GM23338 (cell line): ENCODE measurements around the gene NUDT4. TPM values are rescaled to one million over a fixed set of nuclear protein-coding genes. Genes with fewer than 3 reads are reported as not detected.

ENCODE experiments used
- ATAC-seq: fragments of 200-7000 bp; cut with Tn5 transposase; 3 replicates; pipeline ENCODE4 v1.9.1; 2020
- DNase-seq: peaks from one replicate; pipeline ENCODE4 v3.0.0-alpha.2; 2015; ENCODE audit warnings: low spot score
- H2AFZ ChIP-seq: fragments of 200-600 bp; sonication (generic); 2 replicates; pipeline ENCODE4 v1.8.0; 2016; ENCODE audit warnings: antibody characterized with exemption, mild to moderate bottlenecking, moderate library complexity
- H3F3A ChIP-seq: fragments of 200-600 bp; sonication (generic); replicated peaks from 2 replicates; pipeline ENCODE4 v1.8.0; 2017; ENCODE audit warnings: antibody characterized with exemption, mixed run types, low read depth
- H3K27ac ChIP-seq: fragments of 200-600 bp; sonication (generic); 2 replicates; pipeline ENCODE4 v1.6.1; 2016; ENCODE audit warnings: low read depth
- H3K27me3 ChIP-seq: fragments of 200-600 bp; sonication (generic); 2 replicates; pipeline ENCODE4 v1.8.0; 2016; ENCODE audit warnings: mild to moderate bottlenecking, mixed run types, moderate library complexity; ENCODE audit not compliant: insufficient read depth
- H3K36me3 ChIP-seq: fragments of 200-600 bp; sonication (generic); 2 replicates; pipeline ENCODE4 v1.8.0; 2016; ENCODE audit warnings: mild to moderate bottlenecking; ENCODE audit not compliant: insufficient read depth
- H3K4me1 ChIP-seq: fragments of 200-600 bp; sonication (generic); 2 replicates; pipeline ENCODE4 v1.8.0; 2016; ENCODE audit warnings: mild to moderate bottlenecking, moderate library complexity; ENCODE audit not compliant: insufficient read depth
- H3K4me2 ChIP-seq: fragments of 200-600 bp; sonication (generic); 2 replicates; pipeline ENCODE4 v1.7.1; 2017; ENCODE audit warnings: mixed run types
- H3K4me3 ChIP-seq: fragments of 200-600 bp; sonication (generic); 2 replicates; pipeline ENCODE4 v1.6.1; 2016; ENCODE audit warnings: mixed run types
- H3K79me2 ChIP-seq: fragments of 200-600 bp; sonication (generic); replicated peaks from 2 replicates; pipeline ENCODE4 v1.8.0; 2017; ENCODE audit warnings: mild to moderate bottlenecking; ENCODE audit not compliant: insufficient read depth
- H3K9me2 ChIP-seq: fragments of 200-600 bp; sonication (generic); 2 replicates; pipeline ENCODE4 v1.8.0; 2017; ENCODE audit not compliant: insufficient read depth
- H4K20me1 ChIP-seq: fragments of 200-600 bp; sonication (generic); replicated peaks from 2 replicates; pipeline ENCODE4 v1.8.0; 2017; ENCODE audit warnings: mild to moderate bottlenecking; ENCODE audit not compliant: insufficient read depth
- H3K27ac Mint-ChIP-seq: 2 replicates; pipeline ENCODE4 v1.8.0; 2020; ENCODE audit warnings: inconsistent platforms, mild to moderate bottlenecking, moderate library complexity, mixed read lengths
- H3K27me3 Mint-ChIP-seq: 3 replicates; pipeline ENCODE4 v1.8.0; 2022; ENCODE audit warnings: low read depth, mild to moderate bottlenecking, moderate library complexity, mixed read lengths, inconsistent platforms; ENCODE audit not compliant: insufficient read depth, poor library complexity
- H3K36me3 Mint-ChIP-seq: 3 replicates; pipeline ENCODE4 v1.8.0; 2021; ENCODE audit warnings: low read depth, mild to moderate bottlenecking, inconsistent platforms, moderate library complexity, mixed read lengths
- H3K4me1 Mint-ChIP-seq: 3 replicates; pipeline ENCODE4 v1.8.0; 2020; ENCODE audit warnings: mild to moderate bottlenecking, inconsistent platforms, mixed read lengths
- H3K4me3 Mint-ChIP-seq: 3 replicates; pipeline ENCODE4 v1.8.0; 2021; ENCODE audit warnings: moderate library complexity, mild to moderate bottlenecking, inconsistent platforms, mixed read lengths
- H3K9me3 Mint-ChIP-seq: 3 replicates; pipeline ENCODE4 v1.8.0; 2020; ENCODE audit warnings: moderate library complexity, mild to moderate bottlenecking, inconsistent platforms, mixed read lengths
- CREB1 ChIP-seq: fragments of 250-450 bp; sonication (Bioruptor Pico); IDR thresholded peaks from 2 replicates; pipeline ENCODE4 v1.5.0; 2020; ENCODE audit warnings: low read depth, mild to moderate bottlenecking, moderate library complexity
- EZH2 ChIP-seq: fragments of 200-600 bp; sonication (generic); IDR thresholded peaks from one replicate; pipeline ENCODE4 v1.8.0; 2017; ENCODE audit warnings: antibody characterized with exemption, mild to moderate bottlenecking, low read depth; ENCODE audit not compliant: unreplicated experiment
- EZH2phosphoT487 ChIP-seq: fragments of 200-600 bp; sonication (generic); IDR thresholded peaks from one replicate; pipeline ENCODE4 v1.8.1; 2018; ENCODE audit warnings: antibody characterized with exemption; ENCODE audit not compliant: unreplicated experiment
- JUNB ChIP-seq: IDR thresholded peaks from one replicate; pipeline ENCODE4 v1.6.1; 2016; ENCODE audit warnings: antibody characterized with exemption; ENCODE audit not compliant: unreplicated experiment
- NANOG ChIP-seq: IDR thresholded peaks from 2 replicates; pipeline ENCODE4 v1.6.1; 2016; ENCODE audit warnings: antibody characterized with exemption, borderline replicate concordance
- POLR2AphosphoS5 ChIP-seq: IDR thresholded peaks from 2 replicates; pipeline ENCODE4 v1.6.1; 2016; ENCODE audit warnings: antibody characterized with exemption, low read depth
- STAT1 ChIP-seq: IDR thresholded peaks from one replicate; pipeline ENCODE4 v1.6.1; 2016; ENCODE audit warnings: antibody characterized with exemption; ENCODE audit not compliant: unreplicated experiment
- ZNF114 ChIP-seq: fragments of 250-450 bp; sonication (Bioruptor Pico); IDR thresholded peaks from 2 replicates; pipeline ENCODE4 v1.5.0; 2020; ENCODE audit warnings: mild to moderate bottlenecking, moderate library complexity
- ZNF331 ChIP-seq: fragments of 250-450 bp; sonication (Bioruptor Pico); IDR thresholded peaks from 2 replicates; pipeline ENCODE4 v1.5.0; 2020; ENCODE audit warnings: low read depth, mild to moderate bottlenecking, moderate library complexity
- polyA plus RNA-seq: library from polyadenylated mRNA; unstranded; fragments of >200 nt; fragmentation: Nextera tagmentation; extraction: Ambion mirVana; gene quantifications from 2 replicates; pipeline ENCODE4 v1.2.1, GENCODE V29; 2016
- total RNA-seq: library from RNA; depleted of rRNA; stranded (reverse); fragments of >200 nt; shearing (Covaris generic); gene quantifications from 2 replicates; pipeline ENCODE4 v1.2.3, GENCODE V29; 2014
- TF ChIP-seq, protein P1 (sequence below): fragments of 250-450 bp; sonication (Bioruptor Pico); IDR thresholded peaks from 2 replicates; pipeline ENCODE4 v1.5.0; 2020; ENCODE audit warnings: mild to moderate bottlenecking, moderate library complexity
- TF ChIP-seq, protein P2 (sequence below), 2 experiments: fragments of 200-600 bp in 1 of 2; sonication (generic) in 1 of 2; conservative IDR thresholded peaks; 2 replicates each; pipeline versions ENCODE4 v1.5.1 to v1.6.1; 2016 to 2017; ENCODE audit warnings: antibody characterized with exemption in 2 of 2, low read depth in 2 of 2, mild to moderate bottlenecking in 2 of 2, moderate library complexity in 1 of 2
- TF ChIP-seq, protein P3 (sequence below): IDR thresholded peaks from one replicate; pipeline ENCODE4 v1.6.1; 2018; ENCODE audit warnings: antibody characterized with exemption; ENCODE audit not compliant: unreplicated experiment
- TF ChIP-seq, protein P4 (sequence below): IDR thresholded peaks from 2 replicates; pipeline ENCODE4 v1.6.1; 2016; ENCODE audit warnings: antibody characterized with exemption

The NUDT4 gene
- total and polyA plus RNA-seq, 2 experiments from 2014 or later: 32.3 to 67.2 TPM

DNA sequence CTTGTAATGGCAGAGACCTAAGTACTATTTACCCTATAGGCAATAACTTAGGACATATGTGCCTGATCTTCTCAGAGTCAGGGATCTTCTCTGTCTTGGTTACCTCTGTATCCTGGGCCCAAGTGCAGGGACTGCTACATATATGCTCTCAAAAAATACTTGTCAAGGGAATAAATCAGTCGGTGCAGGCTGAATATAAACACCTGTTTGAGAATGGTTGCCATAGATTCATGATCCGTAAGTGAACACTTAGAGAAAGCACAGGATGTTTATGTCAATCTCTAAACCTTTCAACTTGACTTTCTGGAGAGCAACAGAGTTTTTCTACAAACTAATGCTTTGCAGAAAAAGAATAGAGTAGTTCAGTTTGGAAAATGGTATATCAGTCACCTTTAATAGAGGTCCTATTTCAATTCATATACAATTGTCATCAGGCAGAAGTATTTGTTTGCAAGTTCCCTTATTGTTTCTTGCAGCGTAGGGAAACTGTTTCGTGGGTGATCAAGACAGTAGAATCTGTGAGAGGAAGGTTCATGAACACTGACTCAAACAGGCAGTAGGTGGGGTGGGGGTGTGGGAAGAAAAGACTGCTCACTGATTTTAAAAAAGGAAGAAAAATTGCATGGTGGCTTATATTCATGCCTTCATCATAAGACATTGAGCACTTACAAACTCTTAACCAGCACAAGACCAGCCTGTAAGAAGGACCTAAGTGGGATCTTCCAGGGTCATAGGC is 70.0 kb downstream of the NUDT4 start:
- Histone ChIP-seq H3K4me1 (peaks cover 6% of the 10 kb centered on the region; the same call in 1 of the 2 replicates), H3K4me3 (no peak overlapping the region), H3K4me2 (no peak overlapping the region), H4K20me1 (no peaks in the 10 kb centered on the region), H2AFZ (no peak overlapping the region), H3K36me3 (no peaks in the 10 kb centered on the region), H3K27me3 (no peaks in the 10 kb centered on the region), H3K27ac (no peak overlapping the region), H3K79me2 (peaks cover 5% of the 10 kb centered on the region; the same call in 1 of the 2 replicates), H3F3A (no peaks in the 10 kb centered on the region), H3K9me2 (no peaks in the 10 kb centered on the region)
- no peak overlapping the region for H3K27ac Mint-ChIP-seq
- peaks cover 1% of the 10 kb centered on the region for H3K27me3 Mint-ChIP-seq
- TF ChIP-seq EZH2 (no peak), JUNB (no peak), ZNF331 (CRISPR knock-in tag) (no peak), NANOG (no peak), ZNF114 (CRISPR knock-in tag) (no peak), CREB1 (CRISPR knock-in tag) (no peak), POLR2AphosphoS5 (no peak), STAT1 (no peak), EZH2phosphoT487 (no peak)
- TF ChIP-seq, protein P1, sequence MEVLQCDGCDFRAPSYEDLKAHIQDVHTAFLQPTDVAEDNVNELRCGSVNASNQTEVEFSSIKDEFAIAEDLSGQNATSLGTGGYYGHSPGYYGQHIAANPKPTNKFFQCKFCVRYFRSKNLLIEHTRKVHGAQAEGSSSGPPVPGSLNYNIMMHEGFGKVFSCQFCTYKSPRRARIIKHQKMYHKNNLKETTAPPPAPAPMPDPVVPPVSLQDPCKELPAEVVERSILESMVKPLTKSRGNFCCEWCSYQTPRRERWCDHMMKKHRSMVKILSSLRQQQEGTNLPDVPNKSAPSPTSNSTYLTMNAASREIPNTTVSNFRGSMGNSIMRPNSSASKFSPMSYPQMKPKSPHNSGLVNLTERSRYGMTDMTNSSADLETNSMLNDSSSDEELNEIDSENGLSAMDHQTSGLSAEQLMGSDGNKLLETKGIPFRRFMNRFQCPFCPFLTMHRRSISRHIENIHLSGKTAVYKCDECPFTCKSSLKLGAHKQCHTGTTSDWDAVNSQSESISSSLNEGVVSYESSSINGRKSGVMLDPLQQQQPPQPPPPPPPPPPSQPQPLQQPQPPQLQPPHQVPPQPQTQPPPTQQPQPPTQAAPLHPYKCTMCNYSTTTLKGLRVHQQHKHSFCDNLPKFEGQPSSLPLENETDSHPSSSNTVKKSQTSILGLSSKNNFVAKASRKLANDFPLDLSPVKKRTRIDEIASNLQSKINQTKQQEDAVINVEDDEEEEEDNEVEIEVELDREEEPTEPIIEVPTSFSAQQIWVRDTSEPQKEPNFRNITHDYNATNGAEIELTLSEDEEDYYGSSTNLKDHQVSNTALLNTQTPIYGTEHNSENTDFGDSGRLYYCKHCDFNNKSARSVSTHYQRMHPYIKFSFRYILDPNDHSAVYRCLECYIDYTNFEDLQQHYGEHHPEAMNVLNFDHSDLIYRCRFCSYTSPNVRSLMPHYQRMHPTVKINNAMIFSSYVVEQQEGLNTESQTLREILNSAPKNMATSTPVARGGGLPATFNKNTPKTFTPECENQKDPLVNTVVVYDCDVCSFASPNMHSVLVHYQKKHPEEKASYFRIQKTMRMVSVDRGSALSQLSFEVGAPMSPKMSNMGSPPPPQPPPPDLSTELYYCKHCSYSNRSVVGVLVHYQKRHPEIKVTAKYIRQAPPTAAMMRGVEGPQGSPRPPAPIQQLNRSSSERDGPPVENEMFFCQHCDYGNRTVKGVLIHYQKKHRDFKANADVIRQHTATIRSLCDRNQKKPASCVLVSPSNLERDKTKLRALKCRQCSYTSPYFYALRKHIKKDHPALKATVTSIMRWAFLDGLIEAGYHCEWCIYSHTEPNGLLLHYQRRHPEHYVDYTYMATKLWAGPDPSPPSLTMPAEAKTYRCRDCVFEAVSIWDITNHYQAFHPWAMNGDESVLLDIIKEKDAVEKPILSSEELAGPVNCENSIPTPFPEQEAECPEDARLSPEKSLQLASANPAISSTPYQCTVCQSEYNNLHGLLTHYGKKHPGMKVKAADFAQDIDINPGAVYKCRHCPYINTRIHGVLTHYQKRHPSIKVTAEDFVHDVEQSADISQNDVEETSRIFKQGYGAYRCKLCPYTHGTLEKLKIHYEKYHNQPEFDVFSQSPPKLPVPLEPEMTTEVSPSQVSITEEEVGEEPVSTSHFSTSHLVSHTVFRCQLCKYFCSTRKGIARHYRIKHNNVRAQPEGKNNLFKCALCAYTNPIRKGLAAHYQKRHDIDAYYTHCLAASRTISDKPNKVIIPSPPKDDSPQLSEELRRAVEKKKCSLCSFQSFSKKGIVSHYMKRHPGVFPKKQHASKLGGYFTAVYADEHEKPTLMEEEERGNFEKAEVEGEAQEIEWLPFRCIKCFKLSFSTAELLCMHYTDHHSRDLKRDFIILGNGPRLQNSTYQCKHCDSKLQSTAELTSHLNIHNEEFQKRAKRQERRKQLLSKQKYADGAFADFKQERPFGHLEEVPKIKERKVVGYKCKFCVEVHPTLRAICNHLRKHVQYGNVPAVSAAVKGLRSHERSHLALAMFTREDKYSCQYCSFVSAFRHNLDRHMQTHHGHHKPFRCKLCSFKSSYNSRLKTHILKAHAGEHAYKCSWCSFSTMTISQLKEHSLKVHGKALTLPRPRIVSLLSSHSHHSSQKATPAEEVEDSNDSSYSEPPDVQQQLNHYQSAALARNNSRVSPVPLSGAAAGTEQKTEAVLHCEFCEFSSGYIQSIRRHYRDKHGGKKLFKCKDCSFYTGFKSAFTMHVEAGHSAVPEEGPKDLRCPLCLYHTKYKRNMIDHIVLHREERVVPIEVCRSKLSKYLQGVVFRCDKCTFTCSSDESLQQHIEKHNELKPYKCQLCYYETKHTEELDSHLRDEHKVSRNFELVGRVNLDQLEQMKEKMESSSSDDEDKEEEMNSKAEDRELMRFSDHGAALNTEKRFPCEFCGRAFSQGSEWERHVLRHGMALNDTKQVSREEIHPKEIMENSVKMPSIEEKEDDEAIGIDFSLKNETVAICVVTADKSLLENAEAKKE: no peak
- TF ChIP-seq, protein P2, sequence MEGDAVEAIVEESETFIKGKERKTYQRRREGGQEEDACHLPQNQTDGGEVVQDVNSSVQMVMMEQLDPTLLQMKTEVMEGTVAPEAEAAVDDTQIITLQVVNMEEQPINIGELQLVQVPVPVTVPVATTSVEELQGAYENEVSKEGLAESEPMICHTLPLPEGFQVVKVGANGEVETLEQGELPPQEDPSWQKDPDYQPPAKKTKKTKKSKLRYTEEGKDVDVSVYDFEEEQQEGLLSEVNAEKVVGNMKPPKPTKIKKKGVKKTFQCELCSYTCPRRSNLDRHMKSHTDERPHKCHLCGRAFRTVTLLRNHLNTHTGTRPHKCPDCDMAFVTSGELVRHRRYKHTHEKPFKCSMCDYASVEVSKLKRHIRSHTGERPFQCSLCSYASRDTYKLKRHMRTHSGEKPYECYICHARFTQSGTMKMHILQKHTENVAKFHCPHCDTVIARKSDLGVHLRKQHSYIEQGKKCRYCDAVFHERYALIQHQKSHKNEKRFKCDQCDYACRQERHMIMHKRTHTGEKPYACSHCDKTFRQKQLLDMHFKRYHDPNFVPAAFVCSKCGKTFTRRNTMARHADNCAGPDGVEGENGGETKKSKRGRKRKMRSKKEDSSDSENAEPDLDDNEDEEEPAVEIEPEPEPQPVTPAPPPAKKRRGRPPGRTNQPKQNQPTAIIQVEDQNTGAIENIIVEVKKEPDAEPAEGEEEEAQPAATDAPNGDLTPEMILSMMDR (conservative IDR thresholded peaks at IDR 0.05; ENCODE audit: low read depth in 2 of 2): no peak
- TF ChIP-seq, protein P3, sequence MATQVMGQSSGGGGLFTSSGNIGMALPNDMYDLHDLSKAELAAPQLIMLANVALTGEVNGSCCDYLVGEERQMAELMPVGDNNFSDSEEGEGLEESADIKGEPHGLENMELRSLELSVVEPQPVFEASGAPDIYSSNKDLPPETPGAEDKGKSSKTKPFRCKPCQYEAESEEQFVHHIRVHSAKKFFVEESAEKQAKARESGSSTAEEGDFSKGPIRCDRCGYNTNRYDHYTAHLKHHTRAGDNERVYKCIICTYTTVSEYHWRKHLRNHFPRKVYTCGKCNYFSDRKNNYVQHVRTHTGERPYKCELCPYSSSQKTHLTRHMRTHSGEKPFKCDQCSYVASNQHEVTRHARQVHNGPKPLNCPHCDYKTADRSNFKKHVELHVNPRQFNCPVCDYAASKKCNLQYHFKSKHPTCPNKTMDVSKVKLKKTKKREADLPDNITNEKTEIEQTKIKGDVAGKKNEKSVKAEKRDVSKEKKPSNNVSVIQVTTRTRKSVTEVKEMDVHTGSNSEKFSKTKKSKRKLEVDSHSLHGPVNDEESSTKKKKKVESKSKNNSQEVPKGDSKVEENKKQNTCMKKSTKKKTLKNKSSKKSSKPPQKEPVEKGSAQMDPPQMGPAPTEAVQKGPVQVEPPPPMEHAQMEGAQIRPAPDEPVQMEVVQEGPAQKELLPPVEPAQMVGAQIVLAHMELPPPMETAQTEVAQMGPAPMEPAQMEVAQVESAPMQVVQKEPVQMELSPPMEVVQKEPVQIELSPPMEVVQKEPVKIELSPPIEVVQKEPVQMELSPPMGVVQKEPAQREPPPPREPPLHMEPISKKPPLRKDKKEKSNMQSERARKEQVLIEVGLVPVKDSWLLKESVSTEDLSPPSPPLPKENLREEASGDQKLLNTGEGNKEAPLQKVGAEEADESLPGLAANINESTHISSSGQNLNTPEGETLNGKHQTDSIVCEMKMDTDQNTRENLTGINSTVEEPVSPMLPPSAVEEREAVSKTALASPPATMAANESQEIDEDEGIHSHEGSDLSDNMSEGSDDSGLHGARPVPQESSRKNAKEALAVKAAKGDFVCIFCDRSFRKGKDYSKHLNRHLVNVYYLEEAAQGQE: no peak
- TF ChIP-seq, protein P4, sequence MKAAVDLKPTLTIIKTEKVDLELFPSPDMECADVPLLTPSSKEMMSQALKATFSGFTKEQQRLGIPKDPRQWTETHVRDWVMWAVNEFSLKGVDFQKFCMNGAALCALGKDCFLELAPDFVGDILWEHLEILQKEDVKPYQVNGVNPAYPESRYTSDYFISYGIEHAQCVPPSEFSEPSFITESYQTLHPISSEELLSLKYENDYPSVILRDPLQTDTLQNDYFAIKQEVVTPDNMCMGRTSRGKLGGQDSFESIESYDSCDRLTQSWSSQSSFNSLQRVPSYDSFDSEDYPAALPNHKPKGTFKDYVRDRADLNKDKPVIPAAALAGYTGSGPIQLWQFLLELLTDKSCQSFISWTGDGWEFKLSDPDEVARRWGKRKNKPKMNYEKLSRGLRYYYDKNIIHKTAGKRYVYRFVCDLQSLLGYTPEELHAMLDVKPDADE: no peak
- ATAC-seq (no peak), DNase-seq (no peak)
- peaks cover 9% of the 10 kb centered on the region for H3K9me3 Mint-ChIP-seq
- peaks cover 7% of the 10 kb centered on the region for H3K4me1 Mint-ChIP-seq
- H3K4me3 Mint-ChIP-seq: no peak overlapping the region
- H3K36me3 Mint-ChIP-seq: 0 out of 3 replicates have a peak, but pooled peaks cover 4% of the 10 kb centered on the region
